SK-N-MC (cell line): ENCODE results near the gene FBLN2.

Experiments
- DNase-seq: peaks from one replicate; pipeline ENCODE4 v3.0.0-alpha.2; 2011; ENCODE audit warnings: low read depth, low spot score
- H3K27ac ChIP-seq: fragments of 200-600 bp; sonication (generic); 2 replicates; pipeline ENCODE4 v1.5.1; 2016; ENCODE audit warnings: mixed run types
- H3K36me3 ChIP-seq: fragments of 200-600 bp; sonication (generic); 2 replicates; pipeline ENCODE4 v1.6.1; 2017; ENCODE audit warnings: antibody characterized with exemption, low read length, mixed read lengths; ENCODE audit not compliant: insufficient read depth
- H3K4me3 ChIP-seq: fragments of 200-600 bp; sonication (generic); 2 replicates; pipeline ENCODE4 v1.5.1; 2016
- H3K9ac ChIP-seq: fragments of 200-600 bp; sonication (generic); 2 replicates; pipeline ENCODE4 v1.8.0; 2017; ENCODE audit warnings: mixed run types, mixed read lengths; ENCODE audit not compliant: insufficient read length
- H3K9me3 ChIP-seq: fragments of 200-600 bp; sonication (generic); 2 replicates; pipeline ENCODE4 v1.6.1; 2017; ENCODE audit warnings: low read depth, mild to moderate bottlenecking, antibody characterized with exemption, low read length, moderate library complexity, mixed read lengths
- EZH2 ChIP-seq: fragments of 200-600 bp; sonication (generic); IDR thresholded peaks from one replicate; pipeline ENCODE4 v1.6.1; 2017; ENCODE audit warnings: antibody characterized with exemption
- FOXP2 ChIP-seq: optimal IDR thresholded peaks from 2 replicates; pipeline ENCODE3; 2011; ENCODE audit warnings: mild to moderate bottlenecking, moderate library complexity; ENCODE audit not compliant: insufficient read depth; ENCODE audit errors: extremely low read length, control extremely low read depth
- POLR2AphosphoS5 ChIP-seq: IDR thresholded peaks from 2 replicates; pipeline ENCODE4 v1.6.1; 2012; ENCODE audit warnings: mild to moderate bottlenecking, low read depth, low read length, borderline replicate concordance

The FBLN2 gene

DNA sequence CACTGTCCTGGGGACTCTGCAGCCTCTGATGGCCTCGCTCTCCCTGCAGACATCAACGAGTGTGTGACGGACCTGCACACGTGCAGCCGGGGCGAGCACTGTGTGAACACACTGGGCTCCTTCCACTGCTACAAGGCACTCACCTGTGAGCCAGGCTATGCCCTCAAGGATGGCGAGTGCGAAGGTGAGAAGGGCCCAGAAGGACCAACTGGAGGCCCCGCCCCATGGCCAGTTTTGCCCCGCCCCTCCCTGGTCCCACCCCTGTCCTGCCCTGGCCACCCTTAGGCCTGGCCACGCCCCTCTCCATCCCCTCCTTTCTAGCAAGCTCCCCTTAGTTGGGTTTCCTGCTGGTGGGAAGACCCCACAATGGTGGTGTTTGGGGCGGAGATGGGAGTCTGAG, 77.5 kb downstream of the FBLN2 start:
- H3K27ac ChIP-seq, result no peak overlapping the region
- no peak overlapping the region for H3K9ac ChIP-seq
- TF ChIP-seq POLR2AphosphoS5 (no peak), EZH2 (no peak), FOXP2 (no peak)
- DNase-seq, result no peak
- no peaks in the 10 kb centered on the region for H3K36me3 ChIP-seq
- H3K4me3 ChIP-seq, result no peak overlapping the region
- no peaks in the 10 kb centered on the region for H3K9me3 ChIP-seq

GRCh38 chr3:13626915-13627460, 78.1 kb downstream of the FBLN2 start:
- no peak for DNase-seq
- TF ChIP-seq FOXP2 (no peak), POLR2AphosphoS5 (no peak), EZH2 (no peak)
- Histone ChIP-seq H3K36me3 (no peaks in the 10 kb centered on the region), H3K9ac (no peak overlapping the region), H3K27ac (no peak overlapping the region), H3K9me3 (no peaks in the 10 kb centered on the region), H3K4me3 (no peak overlapping the region)

DNA sequence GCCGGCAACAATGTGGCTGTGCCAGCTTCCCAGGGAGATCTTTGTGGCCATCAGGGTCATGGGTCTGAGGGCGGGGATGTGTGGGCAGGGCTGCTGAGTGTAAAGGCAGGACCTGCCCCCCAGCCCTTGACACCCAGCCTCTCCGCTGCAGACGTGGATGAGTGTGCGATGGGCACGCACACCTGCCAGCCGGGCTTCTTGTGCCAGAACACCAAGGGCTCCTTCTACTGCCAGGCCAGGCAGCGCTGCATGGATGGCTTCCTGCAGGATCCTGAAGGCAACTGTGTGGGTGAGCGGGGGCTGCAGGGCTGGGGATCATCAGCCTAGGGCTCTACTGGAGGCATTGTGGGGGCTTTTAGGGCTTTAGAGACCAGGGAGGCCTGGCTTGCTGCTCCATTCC, 78.8 kb downstream of the FBLN2 start:
- DNase-seq, result no peak
- TF ChIP-seq POLR2AphosphoS5 (no peak), FOXP2 (no peak), EZH2 (no peak)
- H3K27ac ChIP-seq, result no peak overlapping the region

DNA sequence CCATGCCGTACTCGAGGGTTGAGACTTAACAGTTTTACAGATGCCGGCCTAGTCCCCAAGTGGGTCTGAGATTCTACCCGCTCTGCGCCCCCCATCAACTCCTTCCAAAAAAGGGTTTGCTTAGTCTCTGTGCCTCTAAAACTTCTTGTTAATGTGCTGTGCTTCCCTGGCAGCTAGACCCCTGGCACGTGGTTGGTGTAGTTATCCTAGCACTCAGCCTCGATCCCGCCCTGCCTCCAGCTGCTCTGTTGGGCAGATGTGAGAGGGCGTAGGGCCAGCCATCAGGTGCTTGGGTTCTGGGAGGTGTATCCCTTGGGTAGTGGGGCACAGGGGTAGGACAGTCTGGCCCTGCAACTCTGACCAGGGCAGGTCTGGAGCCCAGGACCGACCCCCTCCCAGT, 79.5 kb downstream of the FBLN2 start:
- no peak overlapping the region for H3K27ac ChIP-seq
- H3K4me3 ChIP-seq, result no peak overlapping the region
- H3K9ac ChIP-seq, result no peak overlapping the region
- H3K36me3 ChIP-seq, result no peaks in the 10 kb centered on the region
- no peaks in the 10 kb centered on the region for H3K9me3 ChIP-seq
- no peak for DNase-seq
- TF ChIP-seq POLR2AphosphoS5 (no peak), EZH2 (no peak), FOXP2 (no peak)

More for the DNA sequence above, 78.8 kb downstream of the FBLN2 start:
- H3K9me3 ChIP-seq, result no peaks in the 10 kb centered on the region
- H3K4me3 ChIP-seq, result no peak overlapping the region
- H3K36me3 ChIP-seq, result no peaks in the 10 kb centered on the region
- H3K9ac ChIP-seq, result no peak overlapping the region

DNA sequence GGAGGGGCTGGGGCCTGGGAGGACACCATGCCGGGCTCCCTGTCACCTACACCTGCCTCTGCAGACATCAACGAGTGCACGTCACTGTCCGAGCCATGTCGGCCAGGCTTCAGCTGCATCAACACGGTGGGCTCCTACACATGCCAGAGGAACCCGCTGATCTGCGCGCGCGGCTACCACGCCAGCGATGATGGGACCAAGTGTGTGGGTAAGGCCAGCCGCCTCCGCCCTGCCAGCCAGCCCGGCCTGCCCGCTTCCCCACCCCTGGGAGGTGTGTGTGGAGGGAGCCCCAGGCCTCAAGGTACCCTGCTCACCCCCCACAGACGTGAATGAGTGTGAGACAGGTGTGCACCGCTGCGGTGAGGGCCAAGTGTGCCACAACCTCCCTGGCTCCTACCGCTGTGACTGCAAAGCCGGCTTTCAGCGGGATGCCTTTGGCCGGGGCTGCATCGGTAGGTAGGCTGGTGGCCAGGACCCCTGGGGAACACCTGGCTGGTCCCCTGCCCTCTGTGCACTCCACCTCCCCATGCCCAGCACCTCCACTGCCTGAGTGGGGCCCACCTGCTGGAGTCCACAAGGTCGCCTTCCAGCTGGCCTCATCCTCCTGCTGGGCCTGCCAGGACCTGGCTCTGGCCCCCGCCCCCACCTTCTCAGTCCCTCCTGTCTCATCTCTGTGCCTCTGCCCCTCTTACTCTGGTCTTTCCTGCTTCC, 80.1 kb downstream of the FBLN2 start:
- Histone ChIP-seq H3K36me3 (no peaks in the 10 kb centered on the region), H3K9ac (no peak overlapping the region), H3K4me3 (no peak overlapping the region), H3K27ac (no peak overlapping the region), H3K9me3 (no peaks in the 10 kb centered on the region)
- no peak for TF ChIP-seq FOXP2
- no peak for TF ChIP-seq EZH2
- TF ChIP-seq POLR2AphosphoS5, result no peak
- DNase-seq, result no peak

DNA sequence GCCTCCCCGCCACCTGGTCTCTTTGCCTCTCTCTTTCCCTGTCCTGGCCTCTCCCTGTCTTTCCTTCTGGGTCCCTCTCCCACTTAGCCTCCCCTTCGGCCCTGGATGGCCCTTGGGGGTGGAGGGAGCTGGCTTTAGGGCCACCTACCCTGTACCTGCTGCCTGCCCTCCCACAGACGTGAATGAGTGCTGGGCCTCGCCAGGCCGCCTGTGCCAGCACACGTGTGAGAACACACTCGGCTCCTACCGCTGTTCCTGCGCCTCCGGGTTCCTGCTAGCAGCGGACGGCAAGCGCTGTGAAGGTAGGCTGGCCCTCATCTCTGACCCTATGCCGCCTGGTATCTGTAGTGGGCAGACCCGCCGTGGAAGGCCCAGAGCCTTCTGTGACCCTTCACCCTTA, 80.7 kb downstream of the FBLN2 start:
- TF ChIP-seq POLR2AphosphoS5 (no peak), FOXP2 (no peak), EZH2 (no peak)
- no peaks in the 10 kb centered on the region for H3K36me3 ChIP-seq
- H3K9ac ChIP-seq, result no peak overlapping the region
- no peak overlapping the region for H3K27ac ChIP-seq
- DNase-seq, result no peak
- H3K9me3 ChIP-seq, result no peaks in the 10 kb centered on the region
- H3K4me3 ChIP-seq, result no peak overlapping the region

DNA sequence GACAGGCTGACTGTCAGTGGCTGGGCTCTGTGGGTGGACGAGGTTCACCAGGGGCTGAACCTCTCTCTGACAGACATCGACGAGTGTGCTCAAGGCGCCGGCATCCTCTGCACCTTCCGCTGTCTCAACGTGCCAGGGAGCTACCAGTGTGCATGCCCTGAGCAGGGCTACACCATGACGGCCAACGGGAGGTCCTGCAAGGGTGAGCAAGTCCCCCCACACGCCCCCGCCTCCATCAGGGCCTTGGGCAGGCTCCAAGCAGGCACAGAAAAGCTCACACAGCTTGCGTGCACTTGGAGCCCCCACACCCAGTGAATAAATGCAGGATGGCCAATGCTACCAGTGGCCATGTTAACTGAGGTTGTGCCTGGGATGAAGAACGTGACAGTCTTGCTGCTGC, 82.3 kb downstream of the FBLN2 start:
- Histone ChIP-seq H3K9me3 (no peaks in the 10 kb centered on the region), H3K27ac (no peak overlapping the region), H3K36me3 (no peaks in the 10 kb centered on the region), H3K4me3 (no peak overlapping the region), H3K9ac (no peak overlapping the region)
- TF ChIP-seq EZH2, result no peak
- no peak for TF ChIP-seq FOXP2
- TF ChIP-seq POLR2AphosphoS5, result no peak
- DNase-seq, result no peak

DNA sequence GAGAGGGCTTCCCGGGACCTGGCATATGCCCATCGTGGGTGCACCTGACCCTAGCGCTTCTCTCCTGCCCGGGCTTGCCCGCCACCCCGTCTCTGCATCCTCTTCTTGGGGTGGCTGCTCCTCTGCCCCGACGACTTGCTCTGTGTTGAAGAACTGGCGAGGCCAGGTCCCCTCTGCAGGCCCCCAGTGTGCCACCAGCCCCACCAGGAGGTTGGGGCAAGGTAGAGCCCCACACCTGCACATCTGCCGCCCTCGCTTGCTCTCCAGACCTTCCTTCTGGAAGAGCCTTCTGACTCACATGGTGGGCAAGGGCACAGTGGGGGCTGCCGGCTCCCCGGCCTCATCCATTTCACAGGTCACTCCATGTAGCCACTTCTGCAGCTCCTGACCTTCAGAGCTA, 84.3 kb downstream of the FBLN2 start:
- no peak overlapping the region for H3K9ac ChIP-seq
- no peak overlapping the region for H3K4me3 ChIP-seq
- no peak for DNase-seq
- no peak for TF ChIP-seq EZH2
- TF ChIP-seq POLR2AphosphoS5, result no peak
- TF ChIP-seq FOXP2, result no peak
- H3K27ac ChIP-seq, result no peak overlapping the region
- no peaks in the 10 kb centered on the region for H3K9me3 ChIP-seq
- no peaks in the 10 kb centered on the region for H3K36me3 ChIP-seq
